ENCODE measurements around the gene VSTM2B. TPM values are rescaled to one million over a fixed set of nuclear protein-coding genes. Genes with fewer than 3 reads are reported as not detected.

Gene VSTM2B
- total RNA-seq: not detected

- no peak for DNase-seq (ENCODE audit: low spot score)
- ATAC-seq (ENCODE audit: low FRiP score): no peak
- TF ChIP-seq, protein P1, sequence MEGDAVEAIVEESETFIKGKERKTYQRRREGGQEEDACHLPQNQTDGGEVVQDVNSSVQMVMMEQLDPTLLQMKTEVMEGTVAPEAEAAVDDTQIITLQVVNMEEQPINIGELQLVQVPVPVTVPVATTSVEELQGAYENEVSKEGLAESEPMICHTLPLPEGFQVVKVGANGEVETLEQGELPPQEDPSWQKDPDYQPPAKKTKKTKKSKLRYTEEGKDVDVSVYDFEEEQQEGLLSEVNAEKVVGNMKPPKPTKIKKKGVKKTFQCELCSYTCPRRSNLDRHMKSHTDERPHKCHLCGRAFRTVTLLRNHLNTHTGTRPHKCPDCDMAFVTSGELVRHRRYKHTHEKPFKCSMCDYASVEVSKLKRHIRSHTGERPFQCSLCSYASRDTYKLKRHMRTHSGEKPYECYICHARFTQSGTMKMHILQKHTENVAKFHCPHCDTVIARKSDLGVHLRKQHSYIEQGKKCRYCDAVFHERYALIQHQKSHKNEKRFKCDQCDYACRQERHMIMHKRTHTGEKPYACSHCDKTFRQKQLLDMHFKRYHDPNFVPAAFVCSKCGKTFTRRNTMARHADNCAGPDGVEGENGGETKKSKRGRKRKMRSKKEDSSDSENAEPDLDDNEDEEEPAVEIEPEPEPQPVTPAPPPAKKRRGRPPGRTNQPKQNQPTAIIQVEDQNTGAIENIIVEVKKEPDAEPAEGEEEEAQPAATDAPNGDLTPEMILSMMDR (IDR thresholded peaks at IDR 0.05): no peak
Measured at GRCh38 chr19:29525901-29526729, at the start of gene VSTM2B. VSTM2B (plus strand) TSS chr19:29525994; CDS start chr19:29526584, 590 bp downstream.

- TF ChIP-seq, protein P1 (IDR thresholded peaks at IDR 0.05): no peak
- ATAC-seq (ENCODE audit: low FRiP score): no peak
- DNase-seq (ENCODE audit: low spot score): no peak
Measured at GRCh38 chr19:29476528-29476927, 49.3 kb upstream of the VSTM2B start.

DNA sequence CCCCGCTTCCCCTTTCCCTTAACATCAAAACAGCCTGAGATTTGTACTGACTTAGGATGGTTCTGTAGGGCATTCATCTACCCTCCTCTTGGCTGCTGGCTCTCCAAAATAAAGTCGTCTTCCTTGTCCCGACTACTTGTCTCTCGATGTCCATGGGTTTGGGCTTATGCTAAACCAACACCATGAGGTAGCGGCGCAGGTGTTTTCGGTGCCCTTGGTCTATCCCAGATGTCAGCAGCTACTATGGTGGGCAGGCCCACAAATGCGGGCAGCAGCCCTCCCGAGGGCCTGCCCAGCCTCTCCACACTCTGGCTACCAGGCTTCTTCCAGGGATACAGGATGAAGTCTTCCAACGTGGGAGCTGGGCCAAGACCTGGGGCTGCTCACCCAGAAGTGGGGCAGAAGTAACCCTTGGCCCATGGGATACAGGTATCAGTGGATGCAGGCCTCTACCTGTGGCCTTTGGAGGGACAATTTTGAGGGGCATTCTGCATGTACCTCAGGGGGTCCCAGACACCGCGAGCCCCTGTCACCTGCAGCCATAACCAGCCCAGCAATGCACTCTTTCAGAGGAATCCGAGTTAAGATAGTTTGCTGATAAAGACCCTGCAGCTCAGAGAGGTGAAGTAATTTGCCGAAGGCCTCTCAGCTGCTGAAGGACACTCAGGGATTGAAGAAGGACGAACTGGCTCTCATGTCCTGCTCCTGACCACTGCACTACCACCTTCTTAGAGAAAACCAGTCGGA is 47.8 kb upstream of the VSTM2B start:
- TF ChIP-seq, protein P1 (IDR thresholded peaks at IDR 0.05): no peak
- ATAC-seq (ENCODE audit: low FRiP score) (no peak), DNase-seq (ENCODE audit: low spot score) (no peak)

GRCh38 chr19:29478578-29479565 is 46.9 kb upstream of the VSTM2B start:
- no peak for ATAC-seq (ENCODE audit: low FRiP score)

GRCh38 chr19:29479941-29480340 is 45.9 kb upstream of the VSTM2B start:
- DNase-seq (ENCODE audit: low spot score) (no peak), ATAC-seq (ENCODE audit: low FRiP score) (no peak)
- TF ChIP-seq, protein P1 (IDR thresholded peaks at IDR 0.05): no peak

More at GRCh38 chr19:29478578-29479565, 46.9 kb upstream of the VSTM2B start:
- no peak for DNase-seq (ENCODE audit: low spot score)
- TF ChIP-seq, protein P1 (IDR thresholded peaks at IDR 0.05): no peak

DNA sequence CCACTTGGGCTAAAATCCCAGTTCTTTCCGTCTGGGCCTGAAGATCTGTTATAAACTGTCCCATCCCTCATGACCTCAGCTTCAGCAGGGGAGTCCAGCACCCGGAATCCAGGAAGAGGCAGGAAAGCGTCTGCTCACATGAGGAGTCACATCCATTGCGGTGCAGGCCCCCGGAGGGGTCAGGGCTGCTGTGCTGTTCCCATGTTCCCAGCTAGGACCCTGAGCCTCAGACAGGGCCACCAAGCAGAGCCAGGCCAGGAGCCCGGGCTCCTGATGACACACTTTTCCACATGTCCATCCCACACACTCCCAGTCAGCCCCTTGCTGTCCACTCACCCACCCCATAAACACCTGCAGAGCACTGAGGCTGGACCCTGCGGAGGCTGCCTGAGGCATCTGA is 45.3 kb upstream of the VSTM2B start:
- TF ChIP-seq, protein P1 (IDR thresholded peaks at IDR 0.05): no peak
- ATAC-seq (ENCODE audit: low FRiP score) (no peak), DNase-seq (ENCODE audit: low spot score) (no peak)

Measured in omental fat pad (tissue), 4 donors.